HG03439 (cell line): ENCODE results near the gene FLYWCH2.
A peak's percentile ranks its signal among the peaks of the same experiment; 100 is the strongest.
"Not testable (repeated sequence)": the region's sequence is repeated elsewhere in the genome, so short reads cannot be mapped to it uniquely, and the experiment has no call there.

Experiments
- ATAC-seq: cut with Tn5 transposase; IDR thresholded peaks from one replicate; pipeline ENCODE4 v1.9.1; 2021; ENCODE audit warnings: mild to moderate bottlenecking, moderate library complexity; ENCODE audit not compliant: unreplicated experiment

FLYWCH2 gene

DNA sequence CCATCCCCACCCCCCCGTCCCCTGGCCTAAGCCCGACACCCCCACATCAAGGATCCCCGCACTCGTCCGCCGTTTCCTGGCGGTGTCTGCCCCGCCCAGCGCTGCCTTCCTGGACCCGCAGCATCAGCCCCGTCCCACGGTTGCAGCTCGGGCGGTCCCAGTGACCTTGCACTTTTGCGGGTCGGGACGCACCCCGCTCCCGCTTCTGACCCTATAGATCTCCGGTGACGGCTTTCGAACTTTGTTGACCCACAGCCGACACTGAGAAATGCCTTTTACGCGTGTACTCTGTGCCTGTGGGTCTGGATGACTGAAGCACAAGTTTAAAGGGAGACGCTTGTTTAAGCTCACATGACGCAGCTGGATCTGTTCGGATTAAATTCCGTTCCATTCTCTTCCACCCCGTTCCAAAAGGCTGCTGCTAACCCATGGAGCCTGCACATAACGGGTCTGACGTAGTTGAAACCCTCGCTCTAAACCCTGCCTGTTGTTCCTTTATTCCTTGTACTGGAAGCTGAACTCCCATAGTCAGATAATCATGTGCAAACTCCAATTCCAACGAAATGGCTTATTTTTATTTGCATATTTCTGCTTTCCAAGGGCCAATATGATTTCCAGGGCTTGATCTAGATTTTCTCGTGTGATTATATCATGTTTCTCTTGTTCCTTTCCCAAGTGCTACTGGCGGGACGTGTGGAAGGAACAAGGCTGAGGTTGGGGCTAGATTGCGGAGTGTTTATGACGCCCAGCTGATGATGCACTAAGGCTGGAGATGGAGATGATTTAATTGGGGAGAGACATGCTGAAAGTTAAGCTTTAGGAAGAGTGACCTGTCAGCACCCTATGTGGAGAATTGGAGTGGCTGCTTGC is 29.6 kb downstream of the FLYWCH2 start:
- ATAC-seq = peak; percentile 21

DNA sequence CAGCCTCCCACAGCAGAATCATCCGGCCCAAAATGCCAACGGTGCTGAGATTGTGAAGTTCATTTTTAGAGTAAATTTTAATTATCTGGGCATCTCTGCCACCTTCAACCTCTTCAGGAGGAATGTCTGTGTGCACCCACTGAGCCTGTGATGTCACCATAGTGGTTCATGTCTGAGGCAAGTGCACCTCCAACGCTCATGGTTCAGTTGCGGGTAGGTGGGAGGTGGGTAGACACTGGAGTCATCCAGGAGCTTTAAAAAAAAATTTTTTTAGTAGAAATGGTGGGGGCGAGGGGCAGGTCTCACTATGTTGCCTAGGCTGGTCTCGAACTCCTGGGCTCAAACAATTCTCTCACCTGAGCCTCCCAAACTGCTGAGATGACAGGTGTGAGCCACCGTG is 30.6 kb downstream of the FLYWCH2 start:
- no peak for ATAC-seq

DNA sequence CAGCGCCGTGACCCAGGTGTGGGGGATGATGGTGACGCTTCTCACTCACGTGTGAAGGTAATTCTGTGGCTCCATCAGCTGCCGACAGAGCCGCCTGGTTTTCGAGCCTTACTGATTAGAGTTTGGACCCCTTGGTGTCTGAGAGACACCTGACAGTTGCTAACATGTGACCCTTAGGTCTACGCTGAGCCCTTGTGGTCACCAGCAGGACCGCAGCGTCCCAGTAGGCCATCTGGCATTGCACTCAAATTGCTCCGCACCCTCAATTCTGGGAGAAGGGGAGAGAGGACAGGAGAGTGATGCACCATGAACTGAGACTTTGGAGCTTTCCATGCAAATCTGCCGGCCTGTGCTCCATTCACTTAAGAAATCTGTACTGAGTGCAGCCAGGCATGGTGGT is 31.2 kb downstream of the FLYWCH2 start:
- ATAC-seq = no peak

DNA sequence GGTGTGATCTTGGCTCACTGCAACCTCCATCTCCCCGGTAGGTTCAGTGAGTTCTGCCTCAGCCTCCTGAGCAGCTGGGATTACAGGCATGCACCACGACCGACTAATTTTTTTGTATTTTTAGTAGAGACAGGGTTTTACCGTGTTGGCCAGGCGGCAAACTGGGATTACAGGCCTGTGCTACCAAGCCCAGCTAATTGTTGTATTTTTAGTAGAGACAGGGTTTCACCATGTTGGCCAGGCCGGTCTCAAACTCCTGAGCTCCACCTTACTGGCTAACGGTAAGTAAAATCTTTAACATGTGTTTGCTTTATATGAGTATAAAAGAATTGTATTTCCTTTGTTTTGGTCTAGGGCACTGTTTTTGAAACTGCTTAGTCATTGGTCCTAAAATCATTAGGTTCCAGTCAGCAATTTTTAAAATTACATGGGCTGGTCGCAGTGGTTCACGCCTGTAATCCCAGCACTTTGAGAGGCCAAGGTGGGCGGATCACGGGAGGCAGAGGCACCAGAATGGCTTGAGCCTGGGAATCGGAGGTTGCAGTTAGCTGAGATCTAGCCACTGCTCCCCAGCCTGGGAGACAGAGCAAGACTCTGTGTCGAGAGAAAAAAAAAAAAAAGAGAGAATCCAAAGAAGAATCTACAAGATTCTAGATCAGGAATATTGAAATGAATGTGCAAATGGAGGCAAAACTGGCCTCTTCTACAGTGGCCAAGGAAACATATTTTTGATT is 32.3 kb downstream of the FLYWCH2 start:
- no peak for ATAC-seq

DNA sequence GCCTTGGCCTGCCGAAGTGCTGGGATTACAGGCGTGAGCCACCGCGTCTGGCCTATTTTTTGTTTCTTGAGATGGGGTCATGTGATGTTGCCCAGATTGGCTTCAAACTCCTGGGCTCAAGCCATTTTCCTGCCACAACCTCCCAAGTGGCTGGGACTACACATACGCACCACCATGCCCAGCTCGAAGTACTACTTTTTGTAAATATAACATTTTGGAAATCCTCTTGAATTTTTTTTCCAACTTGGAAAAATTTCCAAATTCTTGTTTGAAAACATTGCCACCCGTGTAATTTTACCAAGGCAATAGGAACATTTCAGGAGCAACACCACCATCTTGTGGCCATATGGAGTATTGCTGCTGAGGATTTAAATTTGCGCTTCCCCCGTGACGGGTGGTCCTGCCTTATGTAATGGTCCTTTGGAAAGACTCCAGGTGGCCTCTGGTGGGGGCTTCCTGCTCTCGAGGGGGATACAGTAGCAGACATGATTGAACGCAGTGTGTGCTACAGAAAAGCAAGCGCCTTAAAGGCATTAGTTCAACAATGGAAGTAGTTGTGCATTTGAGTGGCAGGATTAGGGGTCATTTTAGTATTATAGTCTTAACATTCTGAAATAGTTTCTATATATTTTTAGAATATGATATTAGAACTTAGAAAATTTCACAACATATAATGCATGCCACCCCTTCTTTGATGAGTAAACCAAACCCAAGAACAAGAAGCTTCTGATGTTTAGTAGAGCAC is 36.7 kb downstream of the FLYWCH2 start:
- no peak for ATAC-seq

DNA sequence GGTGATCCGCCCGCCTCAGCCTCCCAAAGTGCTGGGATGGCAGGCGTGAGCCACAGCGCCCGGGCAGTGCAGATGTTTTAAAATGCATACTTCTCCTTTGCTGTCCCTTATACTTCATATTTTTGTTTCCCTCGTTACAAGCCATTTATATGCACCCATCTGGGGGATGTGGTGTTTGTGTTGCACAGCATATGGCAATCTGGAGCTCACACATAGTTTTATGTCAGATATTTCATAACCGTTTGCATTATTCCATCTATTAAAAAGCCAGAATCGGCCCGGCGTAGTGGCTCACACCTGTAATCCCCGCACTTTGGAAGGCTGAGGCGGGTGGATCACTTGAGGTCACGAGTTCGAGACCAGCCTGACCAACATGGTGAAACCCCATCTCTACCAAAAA is 40.5 kb downstream of the FLYWCH2 start:
- no peak for ATAC-seq

DNA sequence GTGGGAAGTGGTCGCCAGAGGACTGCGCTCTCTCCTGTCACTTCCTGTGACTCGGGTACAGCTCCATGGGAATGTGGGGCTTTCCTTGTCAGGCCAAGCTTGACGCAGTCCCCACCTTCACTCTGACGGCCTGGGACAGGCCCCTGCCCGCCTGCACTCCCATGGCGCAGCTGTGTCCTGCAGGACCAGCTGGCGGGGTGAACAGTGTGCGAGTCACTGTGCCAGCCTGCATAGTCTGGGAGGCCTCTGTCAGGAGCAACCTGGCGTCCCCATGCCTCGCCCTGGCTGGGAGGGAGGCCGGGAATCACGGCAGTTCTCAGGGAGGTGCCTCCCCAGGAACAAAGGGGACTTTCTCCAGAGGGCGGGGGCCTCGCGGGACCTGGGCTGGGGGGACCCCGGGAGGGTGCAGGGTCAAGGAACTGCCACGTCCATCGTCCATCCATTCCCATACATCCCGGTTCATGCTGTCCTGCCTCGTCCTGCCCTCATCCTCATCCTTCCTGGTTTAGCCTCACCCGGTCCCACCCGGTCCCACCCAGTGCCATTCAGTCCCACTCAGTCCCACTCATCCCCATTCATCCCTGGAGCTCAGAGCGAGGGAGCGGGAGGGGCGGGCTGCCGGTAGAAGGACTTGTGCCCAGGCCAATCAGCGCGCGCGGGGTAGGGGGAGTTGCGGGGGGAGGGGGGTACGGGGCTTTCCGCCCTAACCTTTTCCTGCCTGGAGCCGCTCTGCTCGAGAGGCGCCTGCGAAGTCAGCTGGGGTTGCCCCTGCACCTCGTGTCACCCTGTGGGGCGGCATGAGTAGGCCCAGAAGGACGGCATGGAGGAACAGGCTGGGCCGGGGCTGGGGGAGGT is 42.1 kb downstream of the FLYWCH2 start:
- ATAC-seq = no peak

DNA sequence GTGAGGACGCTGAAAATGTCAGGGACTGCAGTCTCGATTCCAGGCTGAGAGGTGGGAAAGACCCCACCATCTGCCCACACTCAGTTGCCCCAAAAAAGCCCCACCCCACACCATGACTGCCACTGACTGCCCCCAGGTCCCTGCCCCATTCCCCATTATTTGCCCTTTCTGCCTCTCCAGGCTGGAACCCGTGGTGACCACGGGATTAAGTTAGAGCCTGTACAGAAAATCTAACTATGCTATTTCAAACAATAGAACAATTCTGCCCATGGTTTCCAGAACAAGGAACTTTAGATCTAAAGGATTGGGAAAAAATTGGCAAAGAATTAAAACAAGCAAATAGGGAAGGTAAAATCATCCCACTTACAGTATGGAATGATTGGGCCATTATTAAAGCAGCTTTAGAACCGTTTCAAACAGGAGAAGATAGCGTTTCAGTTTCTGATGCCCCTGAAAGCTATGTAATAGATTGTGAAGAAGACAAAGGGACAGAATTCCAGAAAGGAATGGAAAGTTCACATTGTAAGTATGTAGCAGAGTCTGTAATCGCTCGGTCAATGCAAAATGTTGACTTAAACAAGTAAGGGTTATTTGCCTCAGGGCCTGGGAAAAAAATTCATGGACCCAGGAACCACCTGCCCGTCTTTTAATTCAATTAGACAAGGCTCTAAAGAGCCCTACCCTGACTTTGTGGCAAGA is 43.1 kb downstream of the FLYWCH2 start:
- ATAC-seq = no peak

DNA sequence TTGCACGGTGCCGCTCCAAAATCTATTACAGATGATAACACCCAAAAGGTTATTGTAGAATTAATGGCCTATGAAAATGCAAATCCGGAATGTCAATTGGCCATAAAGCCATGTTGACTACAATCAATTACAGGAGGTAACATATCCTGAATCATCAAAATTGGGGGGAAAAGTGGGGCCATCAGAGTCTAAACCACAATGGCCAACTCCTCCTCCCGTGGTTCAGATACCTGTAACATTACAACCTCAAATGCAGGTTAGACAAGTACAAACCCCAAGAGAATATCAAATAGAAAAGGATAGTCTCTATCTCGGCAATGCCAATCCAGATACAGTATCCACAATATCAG is 43.6 kb downstream of the FLYWCH2 start:
- ATAC-seq = no peak

DNA sequence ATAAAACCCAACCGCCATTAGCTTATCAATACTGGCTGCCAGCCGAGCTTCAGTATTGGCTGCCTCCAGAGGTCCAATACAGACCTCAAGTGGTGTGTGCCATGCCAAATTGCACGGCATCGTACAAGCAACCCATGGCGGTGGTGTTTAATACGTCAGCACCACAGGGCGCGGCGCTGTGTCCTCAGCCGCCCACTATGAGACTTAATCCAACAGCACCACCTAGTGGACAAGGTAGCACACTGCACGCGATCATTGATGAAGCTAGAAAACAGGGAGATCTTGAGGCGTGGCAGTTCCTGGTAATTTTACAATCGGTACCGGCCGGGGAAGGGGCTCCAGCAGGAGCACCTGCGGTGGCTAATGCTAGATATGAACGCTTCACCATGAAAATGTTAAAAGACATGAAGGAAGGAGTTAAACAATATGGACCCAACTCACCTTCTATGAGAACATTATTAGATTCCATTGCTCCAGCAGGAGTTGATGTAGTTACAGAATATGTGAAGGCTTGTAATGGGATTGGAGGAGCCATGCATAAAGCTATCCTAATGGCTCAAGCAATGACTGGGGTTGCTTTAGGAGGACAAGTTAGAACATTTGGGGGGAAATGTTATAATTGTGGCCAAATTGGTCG is 44.1 kb downstream of the FLYWCH2 start:
- ATAC-seq = peak; percentile 52

DNA sequence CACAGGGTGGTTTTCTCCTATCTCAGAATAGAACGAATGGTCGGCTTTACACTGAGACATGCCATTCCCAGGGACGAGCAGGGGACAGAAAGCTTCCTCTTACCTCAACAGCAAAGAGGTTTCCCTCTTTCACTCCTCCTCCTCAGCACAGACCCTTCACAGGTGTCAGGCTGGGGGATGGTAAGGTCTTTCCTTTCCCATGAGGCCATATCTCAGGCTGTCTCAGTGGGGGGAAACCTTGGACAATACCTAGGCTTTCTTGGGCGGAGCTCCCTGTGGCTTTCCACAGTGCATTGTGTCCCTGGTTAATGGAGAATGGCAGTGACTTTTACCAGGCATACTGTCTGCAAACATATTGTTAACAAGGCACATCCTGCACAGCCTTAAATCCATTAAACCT is 45.1 kb downstream of the FLYWCH2 start:
- ATAC-seq = not testable (repeated sequence)

DNA sequence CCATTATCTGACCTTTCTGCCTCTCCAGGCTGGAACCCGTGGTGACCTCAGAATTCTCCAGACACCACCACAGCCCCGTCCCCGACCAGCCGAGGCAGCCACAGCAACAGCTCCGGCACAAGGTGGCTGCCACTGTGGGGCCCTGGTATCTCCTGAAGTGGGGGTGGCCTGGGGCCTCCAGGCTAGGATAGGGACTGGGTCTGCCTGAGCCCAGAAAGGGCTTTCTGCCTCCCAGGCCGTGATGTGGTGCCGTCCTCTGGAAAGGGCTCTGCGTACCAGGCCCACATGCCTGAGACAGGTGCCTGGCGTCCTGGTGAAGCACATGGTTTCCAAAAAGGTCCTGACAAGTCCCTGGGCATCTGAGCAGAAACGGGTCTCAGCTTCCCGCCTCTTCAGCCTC is 45.8 kb downstream of the FLYWCH2 start:
- no peak for ATAC-seq

DNA sequence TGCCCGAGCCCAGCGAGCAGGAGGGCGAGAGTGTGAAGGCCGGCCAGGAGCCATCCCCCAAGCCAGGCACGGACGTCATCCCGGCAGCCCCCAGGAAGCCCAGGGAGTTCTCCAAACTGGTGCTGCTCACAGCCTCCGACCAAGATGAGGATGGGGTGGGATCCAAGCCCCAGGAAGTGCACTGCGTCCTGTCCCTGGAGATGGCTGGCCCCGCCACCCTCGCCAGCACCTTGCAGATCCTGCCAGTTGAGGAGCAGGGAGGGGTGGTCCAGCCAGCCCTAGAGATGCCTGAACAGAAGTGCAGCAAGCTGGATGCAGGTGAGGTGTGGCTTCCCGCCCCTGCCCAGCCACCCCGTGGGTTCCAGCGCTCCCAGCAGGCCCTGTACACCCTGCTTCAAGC is 46.7 kb downstream of the FLYWCH2 start:
- ATAC-seq = no peak

DNA sequence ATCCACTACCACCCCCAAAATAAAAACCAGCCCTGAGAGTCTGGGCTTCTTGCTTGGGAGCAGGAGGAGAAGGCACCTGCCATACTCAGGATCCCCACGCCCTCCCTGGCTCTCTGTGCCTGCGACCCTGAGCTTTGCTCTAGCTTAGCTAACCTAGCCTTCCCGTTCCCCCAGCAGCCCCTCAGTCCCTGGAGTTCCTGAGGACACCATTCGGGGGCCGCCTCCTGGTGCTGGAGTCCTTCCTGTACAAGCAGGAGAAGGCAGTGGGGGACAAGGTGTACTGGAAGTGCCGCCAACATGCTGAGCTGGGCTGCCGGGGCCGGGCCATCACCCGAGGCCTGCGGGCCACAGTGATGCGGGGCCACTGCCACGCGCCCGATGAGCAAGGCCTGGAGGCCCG is 47.2 kb downstream of the FLYWCH2 start:
- no peak for ATAC-seq

DNA sequence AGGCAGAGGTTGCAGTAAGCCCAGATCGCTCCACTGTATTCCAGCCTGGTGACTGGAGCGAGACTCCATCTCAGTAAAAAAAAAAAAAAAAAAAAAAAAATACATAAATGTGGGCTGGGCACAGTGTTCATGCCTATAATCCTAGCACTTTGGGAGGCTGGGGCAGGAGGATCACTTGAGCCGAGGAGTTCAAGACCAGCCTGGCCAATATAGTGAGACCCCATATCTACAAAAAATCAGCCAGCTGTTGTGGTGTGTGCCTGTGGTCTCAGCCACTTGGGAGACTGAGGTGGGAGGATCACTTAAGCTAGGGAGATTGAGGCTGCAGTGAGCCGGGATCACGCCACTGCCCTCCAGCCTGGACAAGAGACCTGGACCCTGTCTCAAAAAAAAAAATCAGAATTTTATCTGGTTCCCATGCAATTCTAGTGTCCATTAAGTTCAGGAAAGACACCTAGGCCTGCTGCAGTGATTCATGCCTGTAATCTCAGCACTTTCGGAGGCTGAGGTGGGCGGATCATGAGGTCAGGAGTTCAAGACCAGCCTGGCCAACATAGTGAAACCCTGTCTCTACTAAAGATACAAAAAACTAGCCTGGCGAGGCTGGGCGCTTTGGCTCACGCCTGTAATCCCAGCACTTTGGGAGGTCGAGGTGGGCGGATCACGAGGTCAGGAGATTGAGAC is 48.4 kb downstream of the FLYWCH2 start:
- not testable (repeated sequence) for ATAC-seq

DNA sequence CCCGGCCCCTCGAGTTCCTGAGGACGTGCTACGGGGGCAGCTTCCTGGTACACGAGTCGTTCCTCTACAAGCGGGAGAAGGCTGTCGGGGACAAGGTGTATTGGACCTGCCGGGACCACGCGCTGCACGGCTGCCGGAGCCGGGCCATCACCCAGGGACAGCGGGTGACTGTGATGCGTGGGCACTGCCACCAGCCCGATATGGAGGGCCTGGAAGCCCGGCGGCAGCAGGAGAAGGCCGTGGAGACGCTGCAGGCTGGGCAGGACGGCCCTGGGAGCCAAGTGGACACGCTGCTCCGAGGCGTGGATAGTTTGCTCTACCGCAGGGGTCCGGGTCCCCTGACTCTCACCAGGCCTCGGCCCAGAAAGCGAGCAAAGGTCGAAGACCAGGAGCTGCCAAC is 50.1 kb downstream of the FLYWCH2 start:
- ATAC-seq = no peak

DNA sequence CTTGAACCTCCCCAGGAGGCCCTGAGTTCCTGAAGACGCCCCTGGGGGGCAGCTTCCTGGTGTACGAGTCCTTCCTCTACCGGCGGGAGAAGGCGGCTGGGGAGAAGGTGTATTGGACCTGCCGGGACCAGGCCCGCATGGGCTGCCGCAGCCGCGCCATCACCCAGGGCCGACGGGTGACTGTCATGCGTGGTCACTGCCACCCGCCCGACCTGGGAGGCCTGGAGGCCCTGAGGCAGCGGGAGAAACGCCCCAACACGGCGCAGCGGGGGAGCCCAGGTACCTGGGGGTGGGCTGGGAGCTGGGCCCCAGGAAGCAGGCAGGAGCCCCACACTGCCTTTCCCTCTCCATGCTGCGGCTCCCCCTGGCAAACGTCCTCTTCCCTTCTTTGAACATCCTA is 50.7 kb downstream of the FLYWCH2 start:
- no peak for ATAC-seq

DNA sequence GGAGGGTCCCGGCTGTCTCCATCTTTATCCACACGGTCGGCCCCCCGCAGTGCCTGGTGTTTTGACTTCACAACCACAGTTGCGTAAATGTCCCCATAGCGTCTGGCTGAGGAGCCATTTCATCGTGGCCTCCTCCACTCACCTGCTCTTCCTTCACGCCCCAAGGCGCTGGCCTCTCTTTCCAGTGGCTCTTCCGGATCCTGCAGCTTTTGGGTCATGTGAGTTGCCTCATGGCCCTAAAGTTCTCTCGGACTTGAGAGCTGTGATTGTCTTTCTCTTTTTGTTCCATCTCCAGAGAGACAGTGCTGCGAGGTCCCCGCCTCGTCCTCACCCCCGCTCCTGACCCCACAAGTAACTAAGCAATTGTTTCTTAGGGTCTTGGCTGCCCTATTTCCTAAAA is 51.4 kb downstream of the FLYWCH2 start:
- no peak for ATAC-seq

DNA sequence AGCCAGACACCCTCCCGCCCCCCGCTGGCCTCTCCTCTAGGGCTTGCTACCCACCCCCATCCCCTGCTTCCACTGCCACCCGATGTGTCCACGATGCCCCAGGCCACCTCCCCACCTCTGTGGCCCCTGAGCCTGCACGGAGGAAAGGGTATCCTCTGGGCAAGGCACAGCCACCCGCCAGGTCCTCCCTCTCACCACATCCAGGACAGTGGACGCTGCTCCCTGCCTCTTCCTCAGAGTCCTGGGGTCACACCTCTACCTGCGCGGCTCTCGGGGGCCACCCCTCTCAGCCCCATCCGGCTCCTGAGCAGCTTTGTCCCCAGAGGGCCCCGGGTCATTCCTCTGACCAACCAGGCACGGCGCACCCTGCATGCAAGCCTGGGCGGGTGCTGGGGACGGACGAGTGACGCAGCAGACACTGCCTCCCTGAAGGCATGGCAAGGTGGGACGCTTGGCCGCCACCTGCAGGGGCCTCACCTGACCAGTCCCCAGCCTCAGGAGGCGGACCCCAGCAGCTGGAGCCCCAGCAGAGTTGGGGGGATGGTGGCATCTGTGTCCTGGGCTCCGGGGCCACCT is 53.5 kb downstream of the FLYWCH2 start:
- no peak for ATAC-seq
